Measurements from ENCODE around the gene SERHL2. TPM values are rescaled to one million over a fixed set of nuclear protein-coding genes. Genes with fewer than 3 reads are reported as not detected.

Gene SERHL2
- total RNA-seq, 2 donors from 2014 or later = 12.6 to 12.8 TPM

GRCh38 chr22:42581762-42582716, 28.3 kb downstream of the SERHL2 start:
- peak overlapping the region; percentile 91 for H3K4me3 Mint-ChIP-seq
- Histone ChIP-seq H3K4me1 (ENCODE audit: control insufficient read depth, insufficient read depth, low read length) (no peaks in the 10 kb centered on the region), H3K27ac (ENCODE audit: low read depth, low read length) (no peak overlapping the region), H3K27me3 (ENCODE audit: control insufficient read depth, insufficient read depth, low read length, poor library complexity, severe bottlenecking) (no peaks in the 10 kb centered on the region), H3K9ac (ENCODE audit: extremely low read depth, low read length, poor library complexity, severe bottlenecking) (peak overlapping the region; percentile 60), H3K36me3 (ENCODE audit: control insufficient read depth, insufficient read depth, low read length) (peaks cover 62% of the 10 kb centered on the region), H3K4me3 (ENCODE audit: low read length) (peak overlapping the region; percentile 78), H3K9me3 (ENCODE audit: control insufficient read depth, low read length) (no peaks in the 10 kb centered on the region)
- DNase-seq = peak; percentile 91
- no peak for TF ChIP-seq CTCF (conservative IDR thresholded peaks at IDR 0.05)
- H3K36me3 Mint-ChIP-seq (ENCODE audit: low read depth) = peaks cover 47% of the 10 kb centered on the region
- 9 to 18% methylated on average over 26 to 64 of the region's 64 CpGs for WGBS, 2 experiments (ENCODE audit: insufficient coverage in 1 of 2, insufficient read length in 1 of 2)
- H3K27ac Mint-ChIP-seq = peak overlapping the region; percentile 94
- H3K4me1 Mint-ChIP-seq = peaks cover 9% of the 10 kb centered on the region
- H3K9me3 Mint-ChIP-seq = no peaks in the 10 kb centered on the region
- no peaks in the 10 kb centered on the region for H3K27me3 Mint-ChIP-seq (ENCODE audit: insufficient read depth)

- TF ChIP-seq CTCF (conservative IDR thresholded peaks at IDR 0.05) = no peak
- Histone ChIP-seq H3K4me1 (ENCODE audit: control insufficient read depth, insufficient read depth, low read length) (no peaks in the 10 kb centered on the region), H3K27me3 (ENCODE audit: control insufficient read depth, insufficient read depth, low read length, poor library complexity, severe bottlenecking) (no peaks in the 10 kb centered on the region), H3K9ac (ENCODE audit: extremely low read depth, low read length, poor library complexity, severe bottlenecking) (no peak overlapping the region), H3K9me3 (ENCODE audit: control insufficient read depth, low read length) (no peaks in the 10 kb centered on the region), H3K27ac (ENCODE audit: low read depth, low read length) (no peak overlapping the region), H3K4me3 (ENCODE audit: low read length) (no peak overlapping the region), H3K36me3 (ENCODE audit: control insufficient read depth, insufficient read depth, low read length) (peaks cover 66% of the 10 kb centered on the region)
- Mint-ChIP-seq H3K4me3 (peak overlapping the region; percentile 91), H3K4me1 (peaks cover 9% of the 10 kb centered on the region), H3K9me3 (no peaks in the 10 kb centered on the region), H3K36me3 (ENCODE audit: low read depth) (peaks cover 56% of the 10 kb centered on the region), H3K27ac (no peak overlapping the region), H3K27me3 (ENCODE audit: insufficient read depth) (no peaks in the 10 kb centered on the region)
- no peak for DNase-seq
- 89 to 100% methylated on average over 1 of the region's 1 CpG for WGBS, 2 experiments (ENCODE audit: insufficient coverage in 1 of 2, insufficient read length in 1 of 2)
These were observed 29.2 kb downstream of the SERHL2 start for GRCh38 chr22:42582987-42583386.

GRCh38 chr22:42584364-42584940, 30.7 kb downstream of the SERHL2 start:
- H3K4me3 Mint-ChIP-seq = no peak overlapping the region
- WGBS, 2 experiments (ENCODE audit: insufficient coverage in 1 of 2, insufficient read length in 1 of 2) = 96 to 100% methylated on average over 2 to 4 of the region's 4 CpGs
- peaks cover 65% of the 10 kb centered on the region for H3K36me3 ChIP-seq (ENCODE audit: control insufficient read depth, insufficient read depth, low read length)
- H3K9ac ChIP-seq (ENCODE audit: extremely low read depth, low read length, poor library complexity, severe bottlenecking) = no peak overlapping the region
- no peaks in the 10 kb centered on the region for H3K9me3 ChIP-seq (ENCODE audit: control insufficient read depth, low read length)
- peaks cover 9% of the 10 kb centered on the region for H3K4me1 Mint-ChIP-seq
- no peaks in the 10 kb centered on the region for H3K9me3 Mint-ChIP-seq
- H3K27ac ChIP-seq (ENCODE audit: low read depth, low read length) = no peak overlapping the region
- DNase-seq = no peak
- H3K4me3 ChIP-seq (ENCODE audit: low read length) = no peak overlapping the region
- TF ChIP-seq CTCF (conservative IDR thresholded peaks at IDR 0.05) = peak; percentile 22
- H3K27me3 Mint-ChIP-seq (ENCODE audit: insufficient read depth) = no peaks in the 10 kb centered on the region
- no peaks in the 10 kb centered on the region for H3K4me1 ChIP-seq (ENCODE audit: control insufficient read depth, insufficient read depth, low read length)
- H3K27ac Mint-ChIP-seq = no peak overlapping the region
- H3K27me3 ChIP-seq (ENCODE audit: control insufficient read depth, insufficient read depth, low read length, poor library complexity, severe bottlenecking) = no peaks in the 10 kb centered on the region
- peaks cover 56% of the 10 kb centered on the region for H3K36me3 Mint-ChIP-seq (ENCODE audit: low read depth)

All from endodermal cell (in vitro differentiated cells).